Natural killer cell treated with Interleukin-12 subunit alpha and Interleukin-12 subunit beta and Interleukin-15 and Interleukin-18, amount 100 ng/mL, for 72 hours (primary cell): Measurements from ENCODE around the gene TEX38. TPM values are rescaled to one million over a fixed set of nuclear protein-coding genes. Genes with fewer than 3 reads are reported as not detected.
A peak's percentile ranks its signal among the peaks of the same experiment; 100 is the strongest.
"Not testable (repeated sequence)": the region's sequence is repeated elsewhere in the genome, so short reads cannot be mapped to it uniquely, and the experiment has no call there.

Experiments used
- ATAC-seq, 2 donors: fragments of 150-1000 bp; cut with Tn5 transposase in 1 of 2; sonication (Bioruptor Pico), chemical (Tn5 transposase) in 1 of 2; 2 replicates each; pipeline ENCODE4 v1.10.0; 2021
- DNase-seq: peaks from one replicate; pipeline ENCODE4 v3.0.0; 2022; ENCODE audit warnings: low spot score
- H3K27ac Mint-ChIP-seq, 2 donors: 1 replicate in 1 of 2; 2 replicates in 1 of 2; pipeline ENCODE4 v1.8.0; 2022; ENCODE audit warnings: mixed read lengths in 2 of 2, mild to moderate bottlenecking in 1 of 2, moderate library complexity in 1 of 2
- H3K27me3 Mint-ChIP-seq, 2 donors: 1 replicate in 1 of 2; 2 replicates in 1 of 2; pipeline ENCODE4 v1.8.0; 2022; ENCODE audit warnings: mixed read lengths in 2 of 2
- H3K36me3 Mint-ChIP-seq: one replicate; pipeline ENCODE4 v1.8.0; 2022; ENCODE audit warnings: mixed read lengths
- H3K4me1 Mint-ChIP-seq, 2 donors: 1 replicate in 1 of 2; 2 replicates in 1 of 2; pipeline ENCODE4 v1.8.0; 2022; ENCODE audit warnings: low read depth in 2 of 2, mixed read lengths in 2 of 2, mild to moderate bottlenecking in 1 of 2
- H3K4me3 Mint-ChIP-seq: one replicate; pipeline ENCODE4 v1.8.0; 2022; ENCODE audit warnings: mixed read lengths
- H3K9me3 Mint-ChIP-seq: 2 replicates; pipeline ENCODE4 v1.8.0; 2022; ENCODE audit warnings: mixed read lengths
- total RNA-seq, 2 donors: library from RNA; stranded (reverse); gene quantifications; one replicate each; pipeline ENCODE4 v1.2.3, GENCODE V29; 2022

TEX38 gene
- total RNA-seq, 2 donors from 2014 or later, result 0.59 TPM; not detected in 1

- no peak overlapping the region for H3K4me3 Mint-ChIP-seq
- H3K27me3 Mint-ChIP-seq, result no peaks in the 10 kb centered on the region
- peaks cover 50% of the 10 kb centered on the region for H3K36me3 Mint-ChIP-seq
- peaks cover 0 to 8% of the 10 kb centered on the region in 2 donors for H3K4me1 Mint-ChIP-seq
- H3K9me3 Mint-ChIP-seq, result no peaks in the 10 kb centered on the region
- DNase-seq (no peak), ATAC-seq (no peak)
- peak overlapping the region in 1 of 2 donors; percentile 7 for H3K27ac Mint-ChIP-seq
Measured at GRCh38 chr1:46687093-46687659, 15.5 kb downstream of the TEX38 start.

GRCh38 chr1:46687921-46688509 is 16.4 kb downstream of the TEX38 start:
- ATAC-seq (no peak), DNase-seq (no peak)
- Mint-ChIP-seq H3K4me1 (peaks cover 0 to 8% of the 10 kb centered on the region in 2 donors), H3K36me3 (peaks cover 48% of the 10 kb centered on the region), H3K9me3 (no peaks in the 10 kb centered on the region), H3K4me3 (no peak overlapping the region), H3K27me3 (no peaks in the 10 kb centered on the region), H3K27ac (no peak overlapping the region)

- Mint-ChIP-seq H3K4me1 (peaks cover 0 to 8% of the 10 kb centered on the region in 2 donors), H3K27ac (no peak overlapping the region), H3K36me3 (peaks cover 47% of the 10 kb centered on the region), H3K27me3 (no peaks in the 10 kb centered on the region), H3K9me3 (no peaks in the 10 kb centered on the region), H3K4me3 (no peak overlapping the region)
- no peak for ATAC-seq
- DNase-seq, result no peak
Measured at GRCh38 chr1:46689356-46689755, 17.7 kb downstream of the TEX38 start.

DNA sequence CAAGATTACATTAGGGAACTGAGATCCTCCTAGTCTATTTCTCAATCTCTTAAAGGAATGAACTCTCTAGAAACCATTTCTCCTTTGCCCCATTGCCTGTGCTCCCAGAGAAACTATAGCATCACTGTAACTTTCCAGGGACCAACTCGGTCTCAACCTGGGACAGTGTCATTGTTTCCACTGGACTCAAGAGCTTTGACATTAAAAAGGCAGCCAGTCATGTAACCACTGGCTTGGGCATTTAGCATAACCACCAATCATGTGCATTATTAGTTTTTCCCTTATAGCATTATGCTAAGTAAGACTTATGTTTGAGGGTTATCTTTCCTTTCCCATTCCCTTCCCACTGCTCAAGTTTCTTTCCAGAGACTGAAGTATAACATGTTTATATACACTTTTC is 18.2 kb downstream of the TEX38 start:
- H3K4me1 Mint-ChIP-seq, result peaks cover 0 to 8% of the 10 kb centered on the region in 2 donors
- no peak overlapping the region for H3K4me3 Mint-ChIP-seq
- H3K36me3 Mint-ChIP-seq, result peaks cover 42% of the 10 kb centered on the region
- H3K9me3 Mint-ChIP-seq, result no peaks in the 10 kb centered on the region
- no peaks in the 10 kb centered on the region for H3K27me3 Mint-ChIP-seq
- DNase-seq (no peak), ATAC-seq (no peak)
- no peak overlapping the region for H3K27ac Mint-ChIP-seq

DNA sequence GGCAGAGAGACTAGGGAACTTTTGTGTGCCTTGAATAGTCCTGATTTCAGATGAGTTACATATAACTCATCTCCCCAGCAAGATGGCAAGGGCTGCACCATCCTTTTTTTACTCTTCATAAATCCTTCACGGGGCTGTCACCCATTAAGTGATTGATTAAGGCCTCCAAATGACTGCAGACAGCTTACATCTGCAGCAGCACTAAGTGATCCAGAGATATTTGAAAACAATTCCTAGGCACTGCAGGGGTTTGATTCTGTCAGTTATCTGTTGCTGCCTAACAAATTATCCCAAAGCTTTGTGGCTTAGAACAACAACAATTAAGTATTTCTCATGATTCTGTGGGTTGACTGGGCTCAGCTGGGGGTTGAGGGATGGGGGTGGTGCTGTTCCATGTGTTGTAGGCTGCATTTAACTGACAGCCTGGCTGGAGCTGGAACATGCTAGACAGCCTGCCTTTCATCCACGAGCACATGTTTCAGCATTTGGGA is 19.3 kb downstream of the TEX38 start:
- H3K4me3 Mint-ChIP-seq, result no peak overlapping the region
- H3K27ac Mint-ChIP-seq, result no peak overlapping the region
- peaks cover 0 to 10% of the 10 kb centered on the region in 2 donors for H3K4me1 Mint-ChIP-seq
- no peaks in the 10 kb centered on the region for H3K9me3 Mint-ChIP-seq
- ATAC-seq, result no peak
- peaks cover 49% of the 10 kb centered on the region for H3K36me3 Mint-ChIP-seq
- no peak for DNase-seq
- no peaks in the 10 kb centered on the region for H3K27me3 Mint-ChIP-seq

GRCh38 chr1:46691997-46692790 is 20.5 kb downstream of the TEX38 start:
- Mint-ChIP-seq H3K27me3 (no peaks in the 10 kb centered on the region), H3K4me3 (no peak overlapping the region), H3K36me3 (peaks cover 47% of the 10 kb centered on the region), H3K27ac (no peak overlapping the region), H3K4me1 (peaks cover 0 to 7% of the 10 kb centered on the region in 2 donors), H3K9me3 (no peaks in the 10 kb centered on the region)
- DNase-seq, result no peak
- ATAC-seq, result no peak

- no peak overlapping the region for H3K4me3 Mint-ChIP-seq
- no peaks in the 10 kb centered on the region for H3K9me3 Mint-ChIP-seq
- no peak overlapping the region for H3K27ac Mint-ChIP-seq
- peaks cover 0 to 7% of the 10 kb centered on the region in 2 donors for H3K4me1 Mint-ChIP-seq
- peaks cover 41% of the 10 kb centered on the region for H3K36me3 Mint-ChIP-seq
- H3K27me3 Mint-ChIP-seq, result no peaks in the 10 kb centered on the region
- ATAC-seq (no peak), DNase-seq (no peak)
Measured at GRCh38 chr1:46692811-46693770, 21.4 kb downstream of the TEX38 start.

- not testable (repeated sequence) for ATAC-seq
- Mint-ChIP-seq H3K4me1 (peaks cover 10 to 14% of the 10 kb centered on the region in 2 donors), H3K36me3 (peaks cover 37% of the 10 kb centered on the region)
Measured at GRCh38 chr1:46694676-46695075, 23.0 kb downstream of the TEX38 start.

GRCh38 chr1:46697053-46697452 is 25.4 kb downstream of the TEX38 start:
- peaks cover 24% of the 10 kb centered on the region for H3K36me3 Mint-ChIP-seq
- H3K27me3 Mint-ChIP-seq, result no peaks in the 10 kb centered on the region
- ATAC-seq, result no peak
- no peak overlapping the region for H3K4me3 Mint-ChIP-seq
- peaks cover 29 to 31% of the 10 kb centered on the region in 2 donors for H3K4me1 Mint-ChIP-seq
- no peak overlapping the region for H3K27ac Mint-ChIP-seq
- DNase-seq, result no peak
- H3K9me3 Mint-ChIP-seq, result no peaks in the 10 kb centered on the region

More at GRCh38 chr1:46694676-46695075, 23.0 kb downstream of the TEX38 start:
- not testable (repeated sequence) for H3K27ac Mint-ChIP-seq, H3K4me3 Mint-ChIP-seq, DNase-seq, H3K27me3 Mint-ChIP-seq, H3K9me3 Mint-ChIP-seq

GRCh38 chr1:46699666-46700065 is 28.0 kb downstream of the TEX38 start:
- no peak for ATAC-seq
- no peak for DNase-seq
- Mint-ChIP-seq H3K36me3 (peaks cover 35% of the 10 kb centered on the region), H3K27ac (no peak overlapping the region), H3K4me1 (peaks cover 39 to 41% of the 10 kb centered on the region in 2 donors), H3K9me3 (no peaks in the 10 kb centered on the region), H3K4me3 (no peak overlapping the region), H3K27me3 (no peaks in the 10 kb centered on the region)

- H3K36me3 Mint-ChIP-seq, result peaks cover 35% of the 10 kb centered on the region
- ATAC-seq, result no peak
- H3K4me1 Mint-ChIP-seq, result peaks cover 32 to 33% of the 10 kb centered on the region in 2 donors
- no peak overlapping the region for H3K4me3 Mint-ChIP-seq
- DNase-seq, result no peak
- no peaks in the 10 kb centered on the region for H3K27me3 Mint-ChIP-seq
- H3K9me3 Mint-ChIP-seq, result no peaks in the 10 kb centered on the region
- H3K27ac Mint-ChIP-seq, result no peak overlapping the region
Measured at GRCh38 chr1:46703927-46704641, 32.4 kb downstream of the TEX38 start.

GRCh38 chr1:46705408-46705807 is 33.8 kb downstream of the TEX38 start:
- H3K9me3 Mint-ChIP-seq, result no peaks in the 10 kb centered on the region
- H3K27ac Mint-ChIP-seq, result no peak overlapping the region
- DNase-seq (no peak), ATAC-seq (no peak)
- peaks cover 39% of the 10 kb centered on the region for H3K36me3 Mint-ChIP-seq
- no peaks in the 10 kb centered on the region for H3K27me3 Mint-ChIP-seq
- no peak overlapping the region for H3K4me3 Mint-ChIP-seq
- peaks cover 26 to 31% of the 10 kb centered on the region in 2 donors for H3K4me1 Mint-ChIP-seq

- Mint-ChIP-seq H3K4me1 (peaks cover 5 to 19% of the 10 kb centered on the region in 2 donors), H3K9me3 (no peaks in the 10 kb centered on the region), H3K27me3 (no peaks in the 10 kb centered on the region), H3K36me3 (peaks cover 33% of the 10 kb centered on the region), H3K27ac (peak overlapping the region in 1 of 2 donors; percentile 68), H3K4me3 (no peak overlapping the region)
- no peak for ATAC-seq
- no peak for DNase-seq
Measured at GRCh38 chr1:46708121-46708520, 36.5 kb downstream of the TEX38 start.
